IgD-negative memory B cell (primary cell): ENCODE results near the gene KLHL14. TPM values are rescaled to one million over a fixed set of nuclear protein-coding genes. Genes with fewer than 3 reads are reported as not detected.

ENCODE experiments used
- H3K27ac Mint-ChIP-seq, 3 donors: one replicate each; pipeline ENCODE4 v1.8.0; 2020 to 2022; ENCODE audit warnings: mild to moderate bottlenecking in 3 of 3, mixed read lengths in 3 of 3, moderate library complexity in 1 of 3
- H3K27me3 Mint-ChIP-seq: one replicate; pipeline ENCODE4 v1.8.0; 2021; ENCODE audit warnings: mixed read lengths
- H3K36me3 Mint-ChIP-seq: one replicate; pipeline ENCODE4 v1.8.0; 2020; ENCODE audit warnings: mild to moderate bottlenecking, mixed read lengths
- H3K4me1 Mint-ChIP-seq, 3 donors: one replicate each; pipeline ENCODE4 v1.8.0; 2020 to 2022; ENCODE audit warnings: mixed read lengths in 3 of 3, mild to moderate bottlenecking in 1 of 3
- H3K4me3 Mint-ChIP-seq, 4 donors: one replicate each; pipeline ENCODE4 v1.8.0; 2020 to 2022; ENCODE audit warnings: mild to moderate bottlenecking in 4 of 4, mixed read lengths in 4 of 4, moderate library complexity in 3 of 4
- H3K9me3 Mint-ChIP-seq, 3 donors: one replicate each; pipeline ENCODE4 v1.8.0; 2020 to 2021; ENCODE audit warnings: mixed read lengths in 3 of 3, mild to moderate bottlenecking in 1 of 3
- polyA plus RNA-seq: library from polyadenylated mRNA; unstranded; fragments of 300-500 nt; fragmentation: Illumina TruSeq; gene quantifications from one replicate; pipeline ENCODE4 v1.2.3, GENCODE V29; 2021

The KLHL14 gene
- polyA plus RNA-seq, 1 donor from 2014 or later = 22.5 TPM

- no peaks in the 10 kb centered on the region for H3K27me3 Mint-ChIP-seq
- peak overlapping the region in 3 of 4 donors; percentile 6 to 76 (median 71) for H3K4me3 Mint-ChIP-seq
- peaks cover 0 to 2% (median 0%) of the 10 kb centered on the region in 3 donors for H3K9me3 Mint-ChIP-seq
- no peaks in the 10 kb centered on the region for H3K36me3 Mint-ChIP-seq
- peaks cover 24 to 68% (median 55%) of the 10 kb centered on the region in 3 donors for H3K4me1 Mint-ChIP-seq
- peak overlapping the region; percentile 18 to 90 (median 85) for H3K27ac Mint-ChIP-seq
These were observed 13.1 kb downstream of the KLHL14 start for GRCh38 chr18:32759611-32760167.

DNA sequence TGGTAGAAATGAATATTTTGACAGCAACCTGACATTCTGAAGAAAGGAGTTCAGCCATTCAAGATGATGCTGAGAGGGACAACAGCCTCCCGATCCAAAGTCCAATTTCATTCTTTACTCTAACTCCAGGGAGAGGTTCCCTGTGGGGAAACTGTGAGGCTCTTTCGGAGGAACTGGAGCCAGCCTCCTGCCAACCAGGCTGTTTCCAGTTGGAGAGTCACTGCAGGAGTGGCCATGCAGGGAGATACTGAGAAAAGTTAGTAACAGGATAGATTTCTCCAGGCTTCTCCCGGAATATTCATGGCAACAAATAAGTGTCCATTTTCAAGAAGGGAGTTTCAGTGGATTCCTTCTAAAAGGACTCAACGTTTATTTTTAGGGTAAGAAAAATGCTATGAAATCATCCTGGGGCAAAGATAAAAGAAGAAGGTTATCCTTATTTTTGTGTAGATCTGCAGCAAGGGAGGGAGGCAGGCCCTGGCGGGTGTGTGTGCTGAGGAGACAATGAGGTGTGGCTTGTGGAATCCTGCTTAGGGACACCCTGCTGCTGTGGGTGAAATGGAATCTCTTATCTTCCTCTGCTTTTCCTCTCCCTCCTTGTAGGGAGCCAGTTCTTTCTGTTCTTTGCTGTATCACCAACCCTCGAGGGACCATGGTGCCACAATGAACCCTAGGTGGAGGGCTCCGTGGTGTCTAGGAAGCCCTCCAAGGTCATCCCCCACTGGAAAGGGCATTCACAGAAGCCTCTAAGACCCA, 18.1 kb downstream of the KLHL14 start:
- peaks cover 8% of the 10 kb centered on the region for H3K36me3 Mint-ChIP-seq
- no peaks in the 10 kb centered on the region for H3K27me3 Mint-ChIP-seq
- H3K9me3 Mint-ChIP-seq = peaks cover 0 to 2% (median 0%) of the 10 kb centered on the region in 3 donors
- peaks cover 27 to 49% (median 30%) of the 10 kb centered on the region in 3 donors for H3K4me1 Mint-ChIP-seq
- H3K27ac Mint-ChIP-seq = no peak overlapping the region
- no peak overlapping the region for H3K4me3 Mint-ChIP-seq

DNA sequence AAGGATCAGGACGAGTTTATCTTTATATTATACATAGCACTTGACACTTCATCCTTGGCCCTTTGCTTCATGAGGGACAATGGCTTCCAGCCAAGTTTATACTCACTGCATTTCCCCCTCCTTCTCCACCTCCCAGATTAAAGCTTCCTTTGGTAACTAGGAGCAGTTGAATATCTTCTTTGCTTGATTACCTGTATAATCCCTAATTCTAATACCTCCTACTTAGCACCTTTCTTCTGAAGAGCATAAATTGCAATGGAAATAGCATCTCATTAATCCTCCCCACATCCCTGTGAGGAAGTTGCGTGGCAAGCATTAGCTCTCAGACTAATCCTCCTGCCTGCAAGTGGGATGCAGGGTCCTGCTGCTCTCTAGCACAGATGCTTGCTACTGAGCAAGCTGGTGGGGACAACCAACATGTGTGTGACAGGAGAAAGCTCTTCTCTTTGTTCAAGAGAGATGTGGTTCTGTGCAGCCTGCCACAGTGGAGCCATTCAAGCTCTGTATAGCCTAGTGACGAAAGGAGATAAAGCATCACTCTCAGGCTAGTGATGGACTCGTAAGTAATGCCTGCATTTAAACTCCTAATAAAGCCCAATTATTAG, 19.1 kb downstream of the KLHL14 start:
- Mint-ChIP-seq H3K9me3 (peaks cover 0 to 1% (median 0%) of the 10 kb centered on the region in 3 donors), H3K27ac (no peak overlapping the region)

DNA sequence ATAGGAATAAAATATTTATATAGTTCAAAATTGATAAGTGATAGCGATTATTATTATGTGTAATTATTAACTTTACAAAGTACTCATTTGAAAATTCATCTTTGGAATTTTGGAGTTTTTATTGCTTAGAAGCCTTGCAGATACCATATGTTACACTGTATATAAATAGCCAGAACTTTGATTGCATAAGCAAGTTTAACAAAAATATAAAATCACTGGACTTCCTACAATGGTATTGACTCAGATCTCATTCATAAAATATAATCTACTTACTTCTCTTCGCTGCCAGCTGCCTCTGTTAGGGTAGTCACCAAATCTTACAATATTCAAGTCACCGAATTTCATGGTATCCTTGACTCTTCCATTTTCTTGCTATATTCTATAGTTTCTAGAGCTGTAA, 22.5 kb downstream of the KLHL14 start:
- H3K27me3 Mint-ChIP-seq = no peaks in the 10 kb centered on the region
- H3K4me3 Mint-ChIP-seq = no peak overlapping the region
- H3K27ac Mint-ChIP-seq = peak overlapping the region in 1 of 3 donors; percentile 4
- H3K36me3 Mint-ChIP-seq = peaks cover 8% of the 10 kb centered on the region
- peaks cover 3 to 18% (median 11%) of the 10 kb centered on the region in 3 donors for H3K4me1 Mint-ChIP-seq
- H3K9me3 Mint-ChIP-seq = no peaks in the 10 kb centered on the region

More for the DNA sequence above, 19.1 kb downstream of the KLHL14 start:
- Mint-ChIP-seq H3K27me3 (no peaks in the 10 kb centered on the region), H3K36me3 (peaks cover 8% of the 10 kb centered on the region), H3K4me3 (no peak overlapping the region), H3K4me1 (peaks cover 25 to 44% (median 27%) of the 10 kb centered on the region in 3 donors)

- H3K4me3 Mint-ChIP-seq = no peak overlapping the region
- H3K9me3 Mint-ChIP-seq = no peaks in the 10 kb centered on the region
- H3K4me1 Mint-ChIP-seq = peaks cover 3 to 21% (median 11%) of the 10 kb centered on the region in 3 donors
- H3K36me3 Mint-ChIP-seq = peaks cover 8% of the 10 kb centered on the region
- H3K27ac Mint-ChIP-seq = no peak overlapping the region
- H3K27me3 Mint-ChIP-seq = no peaks in the 10 kb centered on the region
These were observed 23.0 kb downstream of the KLHL14 start for GRCh38 chr18:32749809-32750208.

GRCh38 chr18:32742579-32742978, 30.2 kb downstream of the KLHL14 start:
- Mint-ChIP-seq H3K27ac (peak overlapping the region in 1 of 3 donors; percentile 31), H3K36me3 (peaks cover 7% of the 10 kb centered on the region), H3K9me3 (peaks cover 0 to 1% (median 0%) of the 10 kb centered on the region in 3 donors), H3K4me3 (no peak overlapping the region), H3K27me3 (no peaks in the 10 kb centered on the region), H3K4me1 (peaks cover 10 to 16% (median 10%) of the 10 kb centered on the region in 3 donors)

DNA sequence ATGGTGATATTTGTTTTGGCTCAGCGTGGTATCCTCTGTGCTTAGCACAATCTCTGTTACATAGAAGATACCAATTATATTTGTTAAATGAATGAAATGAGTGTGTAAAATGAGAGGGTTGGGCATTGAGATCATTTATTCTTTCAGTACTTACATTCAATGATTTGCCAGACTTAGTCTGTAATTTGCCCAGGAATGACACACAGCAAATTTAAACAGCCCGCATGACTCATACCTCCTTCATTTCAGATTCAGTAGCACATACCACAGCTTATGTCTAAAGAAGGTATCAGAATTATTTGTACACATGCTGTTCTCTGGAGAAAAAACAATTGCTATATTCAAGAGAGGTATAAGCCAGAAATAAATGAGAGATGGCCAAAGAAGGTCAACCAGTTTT, 37.0 kb downstream of the KLHL14 start:
- no peak overlapping the region for H3K4me3 Mint-ChIP-seq
- H3K9me3 Mint-ChIP-seq = peaks cover 0 to 4% (median 0%) of the 10 kb centered on the region in 3 donors
- H3K27ac Mint-ChIP-seq = no peak overlapping the region
- H3K36me3 Mint-ChIP-seq = peaks cover 12% of the 10 kb centered on the region
- no peaks in the 10 kb centered on the region for H3K27me3 Mint-ChIP-seq
- H3K4me1 Mint-ChIP-seq = peaks cover 11 to 34% (median 19%) of the 10 kb centered on the region in 3 donors

DNA sequence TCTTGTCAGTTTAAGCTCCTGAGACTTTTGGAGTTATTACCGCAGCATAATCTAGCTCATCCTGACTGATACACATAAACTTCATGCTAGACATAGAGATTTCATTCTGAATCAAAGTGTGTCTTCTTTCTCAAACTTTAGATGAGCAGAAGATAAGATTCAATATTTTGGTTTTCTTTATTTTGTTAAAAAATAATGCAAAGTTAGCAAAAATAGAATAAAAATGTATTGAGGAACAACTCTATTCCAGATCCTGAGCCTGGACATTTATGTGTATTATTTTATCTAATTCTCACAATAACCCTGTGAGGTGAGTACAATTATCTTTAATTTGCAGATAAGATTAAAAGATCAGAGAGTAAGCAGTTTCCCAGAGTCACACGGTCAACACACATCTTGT, 38.4 kb downstream of the KLHL14 start:
- Mint-ChIP-seq H3K27me3 (no peaks in the 10 kb centered on the region), H3K4me1 (peaks cover 19 to 40% (median 30%) of the 10 kb centered on the region in 3 donors), H3K36me3 (peaks cover 6% of the 10 kb centered on the region), H3K4me3 (no peak overlapping the region), H3K9me3 (peaks cover 0 to 4% (median 0%) of the 10 kb centered on the region in 3 donors), H3K27ac (no peak overlapping the region)

DNA sequence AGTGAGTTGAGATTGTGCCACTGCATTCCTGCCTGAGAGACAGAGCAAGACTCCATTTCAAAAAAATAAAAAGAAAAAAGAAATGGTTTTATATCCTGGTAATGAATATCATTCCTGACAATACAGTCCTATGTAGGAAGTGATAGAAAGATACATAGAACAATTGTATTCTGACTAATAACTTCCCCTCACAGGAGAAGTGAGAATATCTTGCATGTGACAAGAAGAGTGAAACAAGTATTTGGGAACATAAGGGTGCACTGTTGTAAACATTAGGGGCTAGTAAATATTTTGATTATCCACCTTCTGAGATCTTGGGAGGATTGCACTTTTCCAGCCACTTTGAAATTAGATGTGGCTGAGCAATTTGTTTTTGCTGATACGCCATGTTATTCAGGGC, 40.7 kb downstream of the KLHL14 start:
- peaks cover 15% of the 10 kb centered on the region for H3K36me3 Mint-ChIP-seq
- peaks cover 3% of the 10 kb centered on the region for H3K27me3 Mint-ChIP-seq
- peak overlapping the region in 1 of 3 donors; percentile 15 for H3K27ac Mint-ChIP-seq
- H3K4me1 Mint-ChIP-seq = peaks cover 20 to 39% (median 39%) of the 10 kb centered on the region in 3 donors
- peaks cover 0 to 4% (median 0%) of the 10 kb centered on the region in 3 donors for H3K9me3 Mint-ChIP-seq
- peak overlapping the region in 1 of 4 donors; percentile 13 for H3K4me3 Mint-ChIP-seq

DNA sequence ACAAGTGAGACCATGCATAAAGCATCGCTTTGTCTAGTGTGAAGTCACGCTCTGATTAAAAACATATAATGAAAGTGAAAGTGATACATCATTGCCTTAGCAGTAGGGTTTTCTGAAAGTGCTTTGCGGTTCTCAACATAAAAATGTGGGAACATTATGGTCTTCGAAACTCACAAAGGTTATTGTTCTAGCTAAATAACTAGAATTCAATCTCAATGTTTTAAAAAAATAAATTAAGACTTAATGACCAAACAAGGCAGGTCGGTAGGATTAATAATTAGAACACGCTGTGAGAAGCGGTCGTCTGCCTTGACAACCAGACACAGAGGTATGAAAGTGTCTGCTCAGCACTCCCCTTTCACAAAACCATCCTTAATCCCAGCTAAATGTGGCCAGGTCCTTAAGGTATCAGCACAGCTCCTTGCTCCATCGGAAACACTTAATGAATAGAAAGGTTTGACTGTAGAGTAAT, 42.2 kb downstream of the KLHL14 start:
- Mint-ChIP-seq H3K4me3 (peak overlapping the region; percentile 76 to 94 (median 86)), H3K9me3 (peaks cover 0 to 4% (median 0%) of the 10 kb centered on the region in 3 donors), H3K4me1 (peaks cover 20 to 41% (median 39%) of the 10 kb centered on the region in 3 donors), H3K27me3 (peaks cover 3% of the 10 kb centered on the region), H3K36me3 (peaks cover 15% of the 10 kb centered on the region), H3K27ac (peak overlapping the region; percentile 77 to 97 (median 84))

DNA sequence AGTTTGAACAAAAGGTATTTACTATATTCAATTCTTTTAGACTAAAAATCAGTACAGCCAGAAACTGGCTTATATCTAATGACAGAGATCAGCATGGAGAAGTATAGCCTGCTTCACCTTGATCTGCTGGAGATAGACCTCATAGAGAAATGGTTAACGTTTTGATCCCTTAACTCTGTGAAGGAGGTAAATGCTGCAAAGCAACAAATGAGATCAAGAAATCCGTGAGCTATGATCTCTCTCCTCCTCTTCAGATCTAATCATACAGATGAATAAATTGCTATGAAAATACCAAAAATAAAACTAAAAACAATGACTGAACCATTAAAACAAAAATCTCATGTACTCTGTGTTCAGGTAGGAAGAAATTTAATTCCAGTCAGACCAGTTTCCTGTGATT, 42.8 kb downstream of the KLHL14 start:
- H3K27ac Mint-ChIP-seq = peak overlapping the region in 2 of 3 donors; percentile 77 to 97

DNA sequence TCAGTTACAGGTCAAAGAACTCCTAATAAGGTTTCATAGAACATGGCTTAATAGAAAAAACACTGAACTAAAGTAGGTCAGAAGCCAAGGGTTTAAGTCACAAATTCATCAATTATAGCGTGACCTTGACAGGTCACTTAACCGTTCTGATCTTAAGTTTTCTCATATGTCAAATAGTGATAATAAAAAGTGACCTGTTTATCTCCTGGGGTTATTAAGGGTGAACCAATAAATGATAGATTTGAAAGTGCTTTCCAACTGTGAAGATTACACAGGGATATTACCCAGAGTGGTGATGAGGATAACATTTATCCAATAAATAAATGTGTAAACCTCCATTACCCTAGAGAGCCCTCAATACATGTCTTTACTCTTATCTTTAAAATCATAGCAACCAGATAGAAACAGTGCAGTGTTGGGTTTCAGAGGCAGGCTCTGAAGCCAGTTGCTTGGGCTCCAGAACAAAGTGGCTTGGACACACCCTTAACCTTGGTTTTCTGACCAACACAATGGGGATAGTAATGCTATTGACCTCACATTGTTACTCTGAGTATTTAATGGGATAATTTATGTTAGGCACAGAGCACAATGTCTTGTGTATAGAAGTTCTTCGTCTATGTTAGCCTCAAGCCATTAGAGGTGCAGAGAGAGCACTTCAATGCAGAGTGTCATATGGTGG, 48.6 kb downstream of the KLHL14 start:
- Mint-ChIP-seq H3K27me3 (peaks cover 3% of the 10 kb centered on the region), H3K9me3 (peaks cover 0 to 5% (median 3%) of the 10 kb centered on the region in 3 donors), H3K36me3 (peaks cover 12% of the 10 kb centered on the region), H3K27ac (no peak overlapping the region), H3K4me3 (no peak overlapping the region), H3K4me1 (peaks cover 7 to 23% (median 11%) of the 10 kb centered on the region in 3 donors)

More for the DNA sequence above, 42.8 kb downstream of the KLHL14 start:
- Mint-ChIP-seq H3K4me3 (peak overlapping the region; percentile 76 to 94 (median 86)), H3K9me3 (peaks cover 0 to 4% (median 0%) of the 10 kb centered on the region in 3 donors), H3K36me3 (peaks cover 11% of the 10 kb centered on the region), H3K4me1 (peaks cover 20 to 41% (median 34%) of the 10 kb centered on the region in 3 donors), H3K27me3 (peaks cover 3% of the 10 kb centered on the region)

- no peaks in the 10 kb centered on the region for H3K27me3 Mint-ChIP-seq
- H3K4me1 Mint-ChIP-seq = peaks cover 0 to 8% (median 7%) of the 10 kb centered on the region in 3 donors
- H3K36me3 Mint-ChIP-seq = peaks cover 3% of the 10 kb centered on the region
- no peak overlapping the region for H3K27ac Mint-ChIP-seq
- H3K9me3 Mint-ChIP-seq = peaks cover 0 to 5% (median 3%) of the 10 kb centered on the region in 3 donors
- no peak overlapping the region for H3K4me3 Mint-ChIP-seq
These were observed 50.5 kb downstream of the KLHL14 start for GRCh38 chr18:32722279-32722678.

DNA sequence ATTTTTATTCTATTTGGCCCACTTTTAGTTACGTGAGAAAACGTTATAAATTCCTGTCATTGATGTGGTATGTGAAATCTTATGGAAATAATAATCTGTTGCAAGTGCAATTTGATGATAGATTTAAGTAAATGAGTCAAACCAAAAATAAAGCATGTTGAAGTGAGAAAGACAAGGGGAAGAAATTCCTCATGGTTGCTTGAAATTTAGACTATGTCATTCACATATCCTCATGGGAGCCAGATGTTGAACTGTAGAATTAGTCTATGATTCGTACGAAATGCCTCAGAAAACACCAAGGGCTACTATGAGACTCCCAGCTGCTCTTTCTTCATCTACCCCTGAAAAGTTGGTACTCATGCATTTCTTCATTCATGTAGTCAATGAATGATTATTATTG, 55.7 kb downstream of the KLHL14 start:
- H3K27me3 Mint-ChIP-seq = no peaks in the 10 kb centered on the region
- peaks cover 3% of the 10 kb centered on the region for H3K36me3 Mint-ChIP-seq
- H3K9me3 Mint-ChIP-seq = peaks cover 0 to 5% (median 3%) of the 10 kb centered on the region in 3 donors
- H3K4me3 Mint-ChIP-seq = no peak overlapping the region
- H3K4me1 Mint-ChIP-seq = peaks cover 4 to 14% (median 6%) of the 10 kb centered on the region in 3 donors
- H3K27ac Mint-ChIP-seq = peak overlapping the region in 1 of 3 donors; percentile 7
